ENCODE results near the gene DAND5. TPM values are rescaled to one million over a fixed set of nuclear protein-coding genes. Genes with fewer than 3 reads are reported as not detected.

Gene DAND5
- total and polyA plus RNA-seq, 9 of the 15 experiments (the other 6 are each of a cell fraction or from before 2014, with no cell fraction given): 0.22 to 0.83 (median 0.60) TPM

DNA sequence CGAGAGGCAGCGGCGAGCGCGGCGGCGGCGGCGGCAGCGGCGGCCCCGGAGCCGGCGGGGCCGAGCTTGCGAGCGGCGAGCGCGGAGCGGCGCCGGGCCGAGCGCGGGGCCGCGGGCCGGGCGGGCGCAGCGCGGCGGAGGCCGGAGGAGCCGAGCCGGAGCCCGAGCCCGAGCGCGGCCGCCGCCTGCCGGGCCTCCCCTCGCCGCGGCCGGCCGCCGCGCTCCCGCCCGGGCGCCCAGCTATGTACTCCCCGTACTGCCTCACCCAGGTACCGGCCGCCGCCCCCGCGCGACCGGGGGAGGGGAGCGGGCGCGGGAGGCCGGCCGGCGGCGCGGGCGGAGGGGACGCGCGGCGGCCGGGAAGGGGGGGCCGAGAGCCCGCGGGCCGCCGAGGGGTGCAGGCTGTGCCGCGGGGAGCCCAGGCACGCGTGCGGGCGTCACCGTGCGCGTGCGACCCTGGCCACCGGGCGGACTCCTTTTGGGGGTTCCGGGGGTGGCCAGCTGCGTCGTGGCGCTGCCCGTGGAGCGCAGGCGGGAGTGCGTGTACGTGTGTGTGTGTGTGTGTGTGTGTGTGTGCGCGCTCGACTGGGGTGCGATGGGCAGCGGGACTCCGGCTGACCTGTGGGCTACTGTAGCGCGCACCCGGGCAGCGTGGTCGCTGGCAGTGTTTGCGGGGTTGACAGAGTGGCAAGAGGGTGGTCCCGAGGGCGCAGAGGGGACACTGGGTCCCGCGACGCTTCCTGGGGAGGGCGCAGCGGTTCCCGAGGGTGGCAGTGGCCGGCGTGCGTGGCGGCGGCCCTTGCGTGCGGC is 26.4 kb downstream of the DAND5 start (continued):
- TF ChIP-seq GATAD2A (IDR thresholded peaks at IDR 0.05) (peak; percentile 59; the same call in 1 of the 2 replicates), SAFB (IDR thresholded peaks at IDR 0.05; ENCODE audit: borderline replicate concordance, low read depth, low read length) (peak; percentile 54; the same call in 1 of the 2 replicates), NFXL1 (CRISPR knock-in tag; IDR thresholded peaks at IDR 0.05) (no peak), BHLHE40 (IDR thresholded peaks at IDR 0.05; ENCODE audit: low read length) (peak; percentile 47), ZBTB7A (IDR thresholded peaks at IDR 0.05; ENCODE audit: borderline replicate concordance, control insufficient read depth, low read depth, low read length) (peak; percentile 44; the same call in 1 of the 2 replicates), PHF20 (IDR thresholded peaks at IDR 0.05; ENCODE audit: partially characterized antibody) (peak; percentile 64), ETV5 (CRISPR knock-in tag; IDR thresholded peaks at IDR 0.05; ENCODE audit: low read depth) (0 out of 2 replicates have a peak, but pooled peaks have one; percentile 39), PHF8 (IDR thresholded peaks at IDR 0.05; ENCODE audit: borderline replicate concordance, low read length) (peak; percentile 50; the same call in 1 of the 2 replicates), RBBP5 (IDR thresholded peaks at IDR 0.05; ENCODE audit: borderline replicate concordance, insufficient read depth, low read length, poor library complexity, severe bottlenecking) (peak; percentile 51), SPI1 (IDR thresholded peaks at IDR 0.05; ENCODE audit: borderline replicate concordance, low read depth, low read length) (no peak), PTBP1 (IDR thresholded peaks at IDR 0.05; ENCODE audit: low read depth, low read length) (no peak), POLR2G (IDR thresholded peaks at IDR 0.05; ENCODE audit: low read depth, low read length) (peak; percentile 55; the same call in 1 of the 2 replicates), ZC3H11A (IDR thresholded peaks at IDR 0.05; ENCODE audit: low read depth, low read length) (no peak)
- TF ChIP-seq, protein P1, sequence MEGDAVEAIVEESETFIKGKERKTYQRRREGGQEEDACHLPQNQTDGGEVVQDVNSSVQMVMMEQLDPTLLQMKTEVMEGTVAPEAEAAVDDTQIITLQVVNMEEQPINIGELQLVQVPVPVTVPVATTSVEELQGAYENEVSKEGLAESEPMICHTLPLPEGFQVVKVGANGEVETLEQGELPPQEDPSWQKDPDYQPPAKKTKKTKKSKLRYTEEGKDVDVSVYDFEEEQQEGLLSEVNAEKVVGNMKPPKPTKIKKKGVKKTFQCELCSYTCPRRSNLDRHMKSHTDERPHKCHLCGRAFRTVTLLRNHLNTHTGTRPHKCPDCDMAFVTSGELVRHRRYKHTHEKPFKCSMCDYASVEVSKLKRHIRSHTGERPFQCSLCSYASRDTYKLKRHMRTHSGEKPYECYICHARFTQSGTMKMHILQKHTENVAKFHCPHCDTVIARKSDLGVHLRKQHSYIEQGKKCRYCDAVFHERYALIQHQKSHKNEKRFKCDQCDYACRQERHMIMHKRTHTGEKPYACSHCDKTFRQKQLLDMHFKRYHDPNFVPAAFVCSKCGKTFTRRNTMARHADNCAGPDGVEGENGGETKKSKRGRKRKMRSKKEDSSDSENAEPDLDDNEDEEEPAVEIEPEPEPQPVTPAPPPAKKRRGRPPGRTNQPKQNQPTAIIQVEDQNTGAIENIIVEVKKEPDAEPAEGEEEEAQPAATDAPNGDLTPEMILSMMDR (IDR thresholded peaks at IDR 0.05 in 2 of 3, conservative IDR thresholded peaks at IDR 0.05 in 1 of 3; ENCODE audit: insufficient read depth in 2 of 3, low read depth in 1 of 3, low read length in 3 of 3): 0 out of 6 replicates have a peak, but pooled peaks of 1 of the 3 experiments have one; percentile 4
- TF ChIP-seq, protein P2, sequence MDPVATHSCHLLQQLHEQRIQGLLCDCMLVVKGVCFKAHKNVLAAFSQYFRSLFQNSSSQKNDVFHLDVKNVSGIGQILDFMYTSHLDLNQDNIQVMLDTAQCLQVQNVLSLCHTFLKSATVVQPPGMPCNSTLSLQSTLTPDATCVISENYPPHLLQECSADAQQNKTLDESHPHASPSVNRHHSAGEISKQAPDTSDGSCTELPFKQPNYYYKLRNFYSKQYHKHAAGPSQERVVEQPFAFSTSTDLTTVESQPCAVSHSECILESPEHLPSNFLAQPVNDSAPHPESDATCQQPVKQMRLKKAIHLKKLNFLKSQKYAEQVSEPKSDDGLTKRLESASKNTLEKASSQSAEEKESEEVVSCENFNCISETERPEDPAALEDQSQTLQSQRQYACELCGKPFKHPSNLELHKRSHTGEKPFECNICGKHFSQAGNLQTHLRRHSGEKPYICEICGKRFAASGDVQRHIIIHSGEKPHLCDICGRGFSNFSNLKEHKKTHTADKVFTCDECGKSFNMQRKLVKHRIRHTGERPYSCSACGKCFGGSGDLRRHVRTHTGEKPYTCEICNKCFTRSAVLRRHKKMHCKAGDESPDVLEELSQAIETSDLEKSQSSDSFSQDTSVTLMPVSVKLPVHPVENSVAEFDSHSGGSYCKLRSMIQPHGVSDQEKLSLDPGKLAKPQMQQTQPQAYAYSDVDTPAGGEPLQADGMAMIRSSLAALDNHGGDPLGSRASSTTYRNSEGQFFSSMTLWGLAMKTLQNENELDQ (CRISPR knock-in tag; IDR thresholded peaks at IDR 0.05; ENCODE audit: borderline replicate concordance): no peak
- TF ChIP-seq, protein P3, sequence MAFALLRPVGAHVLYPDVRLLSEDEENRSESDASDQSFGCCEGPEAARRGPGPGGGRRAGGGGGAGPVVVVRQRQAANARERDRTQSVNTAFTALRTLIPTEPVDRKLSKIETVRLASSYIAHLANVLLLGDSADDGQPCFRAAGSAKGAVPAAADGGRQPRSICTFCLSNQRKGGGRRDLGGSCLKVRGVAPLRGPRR (CRISPR knock-in tag; IDR thresholded peaks at IDR 0.05): no peak
- TF ChIP-seq, protein P4, sequence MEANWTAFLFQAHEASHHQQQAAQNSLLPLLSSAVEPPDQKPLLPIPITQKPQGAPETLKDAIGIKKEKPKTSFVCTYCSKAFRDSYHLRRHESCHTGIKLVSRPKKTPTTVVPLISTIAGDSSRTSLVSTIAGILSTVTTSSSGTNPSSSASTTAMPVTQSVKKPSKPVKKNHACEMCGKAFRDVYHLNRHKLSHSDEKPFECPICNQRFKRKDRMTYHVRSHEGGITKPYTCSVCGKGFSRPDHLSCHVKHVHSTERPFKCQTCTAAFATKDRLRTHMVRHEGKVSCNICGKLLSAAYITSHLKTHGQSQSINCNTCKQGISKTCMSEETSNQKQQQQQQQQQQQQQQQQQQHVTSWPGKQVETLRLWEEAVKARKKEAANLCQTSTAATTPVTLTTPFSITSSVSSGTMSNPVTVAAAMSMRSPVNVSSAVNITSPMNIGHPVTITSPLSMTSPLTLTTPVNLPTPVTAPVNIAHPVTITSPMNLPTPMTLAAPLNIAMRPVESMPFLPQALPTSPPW (CRISPR knock-in tag; IDR thresholded peaks at IDR 0.05): peak; percentile 89
- TF ChIP-seq, protein P5, sequence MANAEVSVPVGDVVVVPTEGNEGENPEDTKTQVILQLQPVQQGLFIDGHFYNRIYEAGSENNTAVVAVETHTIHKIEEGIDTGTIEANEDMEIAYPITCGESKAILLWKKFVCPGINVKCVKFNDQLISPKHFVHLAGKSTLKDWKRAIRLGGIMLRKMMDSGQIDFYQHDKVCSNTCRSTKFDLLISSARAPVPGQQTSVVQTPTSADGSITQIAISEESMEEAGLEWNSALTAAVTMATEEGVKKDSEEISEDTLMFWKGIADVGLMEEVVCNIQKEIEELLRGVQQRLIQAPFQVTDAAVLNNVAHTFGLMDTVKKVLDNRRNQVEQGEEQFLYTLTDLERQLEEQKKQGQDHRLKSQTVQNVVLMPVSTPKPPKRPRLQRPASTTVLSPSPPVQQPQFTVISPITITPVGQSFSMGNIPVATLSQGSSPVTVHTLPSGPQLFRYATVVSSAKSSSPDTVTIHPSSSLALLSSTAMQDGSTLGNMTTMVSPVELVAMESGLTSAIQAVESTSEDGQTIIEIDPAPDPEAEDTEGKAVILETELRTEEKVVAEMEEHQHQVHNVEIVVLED (CRISPR knock-in tag; IDR thresholded peaks at IDR 0.05): peak; percentile 33; the same call in 1 of the 2 replicates

Measured in K562 (cell line).